Measurements from ENCODE around the gene TPGS1.

TPGS1 gene

GRCh38 chr19:560121-560520 lies 52.8 kb downstream of the TPGS1 start:
- no CpG with 5 or more reads among the region's 12 CpGs for WGBS (ENCODE audit: extremely low coverage, insufficient coverage, insufficient read length)
- H3K27me3 ChIP-seq (ENCODE audit: insufficient read depth, low read length) = no peaks in the 10 kb centered on the region
- no peak overlapping the region for H2AK5ac ChIP-seq (ENCODE audit: low read length)
- no peaks in the 10 kb centered on the region for H3K36me3 ChIP-seq (ENCODE audit: control insufficient read depth in 1 of 2, insufficient read depth in 2 of 2, low read length in 2 of 2)
- H3K4ac ChIP-seq (ENCODE audit: low read depth, low read length) = no peak overlapping the region
- H3K4me3 ChIP-seq (ENCODE audit: low read depth, low read length) = no peak overlapping the region
- H2BK12ac ChIP-seq (ENCODE audit: low read length) = no peak overlapping the region
- H3K23ac ChIP-seq (ENCODE audit: low read length) = no peak overlapping the region
- peaks cover 4% of the 10 kb centered on the region for H3K9me3 ChIP-seq (ENCODE audit: insufficient read depth, low read depth, low read length)
- peaks cover 1% of the 10 kb centered on the region for H3K79me1 ChIP-seq (ENCODE audit: low read length)
- no peak overlapping the region for H4K91ac ChIP-seq (ENCODE audit: low read depth, low read length)
- no peak overlapping the region for H3K14ac ChIP-seq (ENCODE audit: low read length)
- H3K4me1 ChIP-seq (ENCODE audit: control insufficient read depth in 1 of 2, insufficient read depth in 2 of 2, low read length in 2 of 2) = peaks cover 0 to 2% of the 10 kb centered on the region in 2 experiments
- H4K8ac ChIP-seq (ENCODE audit: low read depth, low read length) = no peak overlapping the region
- H3K9ac ChIP-seq (ENCODE audit: low read length) = no peak overlapping the region
- no peak overlapping the region for H3K4me2 ChIP-seq (ENCODE audit: low read length)
- no peak overlapping the region for H2BK120ac ChIP-seq (ENCODE audit: insufficient read depth, low read length, poor library complexity)
- no peak overlapping the region for H2BK5ac ChIP-seq (ENCODE audit: low read depth, low read length, poor library complexity)
- H3K79me2 ChIP-seq (ENCODE audit: control insufficient read depth, insufficient read depth, low read length, poor library complexity) = no peaks in the 10 kb centered on the region
- no peak for DNase-seq
- no peak overlapping the region for H4K12ac ChIP-seq (ENCODE audit: low read depth, low read length)
- no peak overlapping the region for H2AFZ ChIP-seq (ENCODE audit: insufficient read depth, low read length, poor library complexity)
- H3K18ac ChIP-seq (ENCODE audit: low read length) = no peak overlapping the region
- H3K27ac ChIP-seq (ENCODE audit: low read depth, low read length) = no peak overlapping the region

GRCh38 chr19:566403-566802 lies 59.1 kb downstream of the TPGS1 start:
- WGBS (ENCODE audit: extremely low coverage, insufficient coverage, insufficient read length) = no CpG with 5 or more reads among the region's 19 CpGs
- H3K4ac ChIP-seq (ENCODE audit: low read depth, low read length) = no peak overlapping the region
- no peak overlapping the region for H3K4me3 ChIP-seq (ENCODE audit: low read depth, low read length)
- DNase-seq = peak in 1 of 2 donors; percentile 48
- H3K23ac ChIP-seq (ENCODE audit: low read length) = no peak overlapping the region
- H3K9ac ChIP-seq (ENCODE audit: low read length) = no peak overlapping the region
- H3K9me3 ChIP-seq (ENCODE audit: insufficient read depth, low read depth, low read length) = peaks cover 5% of the 10 kb centered on the region
- H3K4me1 ChIP-seq (ENCODE audit: control insufficient read depth in 1 of 2, insufficient read depth in 2 of 2, low read length in 2 of 2) = peaks cover 13 to 17% of the 10 kb centered on the region in 2 experiments
- H3K14ac ChIP-seq (ENCODE audit: low read length) = no peak overlapping the region
- H2AFZ ChIP-seq (ENCODE audit: insufficient read depth, low read length, poor library complexity) = no peak overlapping the region
- H2BK5ac ChIP-seq (ENCODE audit: low read depth, low read length, poor library complexity) = peak overlapping the region; percentile 90
- peaks cover 16% of the 10 kb centered on the region for H3K79me1 ChIP-seq (ENCODE audit: low read length)
- no peak overlapping the region for H4K8ac ChIP-seq (ENCODE audit: low read depth, low read length)
- H3K18ac ChIP-seq (ENCODE audit: low read length) = no peak overlapping the region
- no peak overlapping the region for H2AK5ac ChIP-seq (ENCODE audit: low read length)
- peaks cover 2% of the 10 kb centered on the region for H3K79me2 ChIP-seq (ENCODE audit: control insufficient read depth, insufficient read depth, low read length, poor library complexity)
- no peaks in the 10 kb centered on the region for H3K36me3 ChIP-seq (ENCODE audit: control insufficient read depth in 1 of 2, insufficient read depth in 2 of 2, low read length in 2 of 2)
- no peak overlapping the region for H2BK12ac ChIP-seq (ENCODE audit: low read length)
- peak overlapping the region; percentile 9 for H3K4me2 ChIP-seq (ENCODE audit: low read length)
- no peaks in the 10 kb centered on the region for H3K27me3 ChIP-seq (ENCODE audit: insufficient read depth, low read length)
- no peak overlapping the region for H4K12ac ChIP-seq (ENCODE audit: low read depth, low read length)
- peak overlapping the region; percentile 88 for H3K27ac ChIP-seq (ENCODE audit: low read depth, low read length)
- H2BK120ac ChIP-seq (ENCODE audit: insufficient read depth, low read length, poor library complexity) = no peak overlapping the region
- H4K91ac ChIP-seq (ENCODE audit: low read depth, low read length) = no peak overlapping the region

- peak overlapping the region; percentile 93 for H2BK120ac ChIP-seq (ENCODE audit: insufficient read depth, low read length, poor library complexity)
- H2AK5ac ChIP-seq (ENCODE audit: low read length) = no peak overlapping the region
- no peak overlapping the region for H4K12ac ChIP-seq (ENCODE audit: low read depth, low read length)
Measured at GRCh38 chr19:566844-567243, 59.5 kb downstream of the TPGS1 start.

GRCh38 chr19:567296-567900 lies 60.1 kb downstream of the TPGS1 start:
- Histone ChIP-seq H3K9me3 (ENCODE audit: insufficient read depth, low read depth, low read length) (peaks cover 4% of the 10 kb centered on the region), H3K4me1 (ENCODE audit: control insufficient read depth in 1 of 2, insufficient read depth in 2 of 2, low read length in 2 of 2) (peaks cover 16 to 19% of the 10 kb centered on the region in 2 experiments), H3K27me3 (ENCODE audit: insufficient read depth, low read length) (no peaks in the 10 kb centered on the region), H3K4ac (ENCODE audit: low read depth, low read length) (no peak overlapping the region), H3K18ac (ENCODE audit: low read length) (peak overlapping the region; percentile 95), H3K9ac (ENCODE audit: low read length) (no peak overlapping the region), H3K23ac (ENCODE audit: low read length) (no peak overlapping the region), H3K4me2 (ENCODE audit: low read length) (peak overlapping the region; percentile 9), H2BK120ac (ENCODE audit: insufficient read depth, low read length, poor library complexity) (peak overlapping the region; percentile 93), H4K91ac (ENCODE audit: low read depth, low read length) (peak overlapping the region; percentile 86), H3K79me2 (ENCODE audit: control insufficient read depth, insufficient read depth, low read length, poor library complexity) (peaks cover 2% of the 10 kb centered on the region), H4K12ac (ENCODE audit: low read depth, low read length) (peak overlapping the region; percentile 16), H2AK5ac (ENCODE audit: low read length) (peak overlapping the region; percentile 81), H3K14ac (ENCODE audit: low read length) (peak overlapping the region; percentile 92), H3K4me3 (ENCODE audit: low read depth, low read length) (no peak overlapping the region), H2AFZ (ENCODE audit: insufficient read depth, low read length, poor library complexity) (peak overlapping the region; percentile 6), H3K79me1 (ENCODE audit: low read length) (peaks cover 20% of the 10 kb centered on the region), H3K27ac (ENCODE audit: low read depth, low read length) (peak overlapping the region; percentile 88), H2BK12ac (ENCODE audit: low read length) (peak overlapping the region; percentile 98), H4K8ac (ENCODE audit: low read depth, low read length) (peak overlapping the region; percentile 82), H3K36me3 (ENCODE audit: control insufficient read depth in 1 of 2, insufficient read depth in 2 of 2, low read length in 2 of 2) (no peaks in the 10 kb centered on the region), H2BK5ac (ENCODE audit: low read depth, low read length, poor library complexity) (peak overlapping the region; percentile 90)
- WGBS (ENCODE audit: extremely low coverage, insufficient coverage, insufficient read length) = no CpG with 5 or more reads among the region's 22 CpGs
- no peak for DNase-seq

More at GRCh38 chr19:566844-567243, 59.5 kb downstream of the TPGS1 start:
- Histone ChIP-seq H3K79me1 (ENCODE audit: low read length) (peaks cover 20% of the 10 kb centered on the region), H3K9ac (ENCODE audit: low read length) (no peak overlapping the region), H3K18ac (ENCODE audit: low read length) (peak overlapping the region; percentile 33), H3K27me3 (ENCODE audit: insufficient read depth, low read length) (no peaks in the 10 kb centered on the region), H3K23ac (ENCODE audit: low read length) (no peak overlapping the region), H4K91ac (ENCODE audit: low read depth, low read length) (peak overlapping the region; percentile 86), H4K8ac (ENCODE audit: low read depth, low read length) (peak overlapping the region; percentile 48), H2AFZ (ENCODE audit: insufficient read depth, low read length, poor library complexity) (no peak overlapping the region), H3K4me1 (ENCODE audit: control insufficient read depth in 1 of 2, insufficient read depth in 2 of 2, low read length in 2 of 2) (peaks cover 16 to 19% of the 10 kb centered on the region in 2 experiments), H2BK12ac (ENCODE audit: low read length) (peak overlapping the region; percentile 98), H2BK5ac (ENCODE audit: low read depth, low read length, poor library complexity) (peak overlapping the region; percentile 90), H3K4me3 (ENCODE audit: low read depth, low read length) (no peak overlapping the region), H3K4ac (ENCODE audit: low read depth, low read length) (peak overlapping the region; percentile 42), H3K36me3 (ENCODE audit: control insufficient read depth in 1 of 2, insufficient read depth in 2 of 2, low read length in 2 of 2) (no peaks in the 10 kb centered on the region), H3K79me2 (ENCODE audit: control insufficient read depth, insufficient read depth, low read length, poor library complexity) (peaks cover 2% of the 10 kb centered on the region), H3K4me2 (ENCODE audit: low read length) (peak overlapping the region; percentile 9), H3K14ac (ENCODE audit: low read length) (peak overlapping the region; percentile 92), H3K27ac (ENCODE audit: low read depth, low read length) (peak overlapping the region; percentile 88), H3K9me3 (ENCODE audit: insufficient read depth, low read depth, low read length) (peaks cover 5% of the 10 kb centered on the region)
- no CpG with 5 or more reads among the region's 16 CpGs for WGBS (ENCODE audit: extremely low coverage, insufficient coverage, insufficient read length)
- no peak for DNase-seq
